ENCODE data around the gene RGS6. TPM values are rescaled to one million over a fixed set of nuclear protein-coding genes. Genes with fewer than 3 reads are reported as not detected.

RGS6 gene
- total and polyA plus RNA-seq, 4 experiments from 2014 or later, result 0.32 TPM; not detected in 3

DNA sequence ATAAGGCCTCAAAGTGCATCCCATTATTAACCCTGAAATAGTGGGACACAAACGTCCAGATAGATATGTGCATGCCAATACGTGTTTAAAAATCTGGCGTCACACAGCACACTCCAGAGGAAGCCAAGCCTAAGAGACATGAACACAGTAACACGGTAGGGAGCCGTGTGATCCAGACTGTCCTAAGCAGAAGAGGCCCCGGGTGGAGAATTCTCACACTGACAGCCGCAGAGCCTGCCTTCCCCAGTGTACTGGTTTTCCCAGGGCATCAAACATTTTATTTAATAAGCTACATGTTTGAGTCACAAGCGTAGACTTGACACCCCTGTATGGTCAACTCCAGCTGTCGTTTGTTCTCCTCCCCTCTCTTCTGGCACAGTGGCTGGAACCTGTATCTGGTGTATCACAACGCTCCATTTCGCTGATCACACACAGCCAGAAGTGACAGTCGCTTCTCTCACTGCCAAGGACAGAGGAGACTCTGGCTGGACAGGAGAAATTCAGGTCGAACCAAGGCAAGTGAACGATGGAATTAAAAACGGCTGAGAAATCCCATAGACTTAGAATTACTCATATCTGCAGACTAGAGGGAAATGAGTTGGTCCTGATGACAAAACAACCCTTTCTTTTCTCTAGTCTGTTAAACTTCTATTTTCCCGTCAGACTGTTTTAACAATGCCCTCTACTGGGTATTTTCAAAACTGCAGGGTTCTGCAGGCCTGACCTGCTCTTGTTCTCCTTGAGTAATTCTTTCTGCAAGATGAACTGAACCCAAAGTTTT lies 359.9 kb downstream of the RGS6 start:
- no peaks in the 10 kb centered on the region for H3K36me3 Mint-ChIP-seq
- H3K9me3 ChIP-seq (ENCODE audit: control insufficient read depth in 1 of 2, low read length in 2 of 2), result no peaks in the 10 kb centered on the region

DNA sequence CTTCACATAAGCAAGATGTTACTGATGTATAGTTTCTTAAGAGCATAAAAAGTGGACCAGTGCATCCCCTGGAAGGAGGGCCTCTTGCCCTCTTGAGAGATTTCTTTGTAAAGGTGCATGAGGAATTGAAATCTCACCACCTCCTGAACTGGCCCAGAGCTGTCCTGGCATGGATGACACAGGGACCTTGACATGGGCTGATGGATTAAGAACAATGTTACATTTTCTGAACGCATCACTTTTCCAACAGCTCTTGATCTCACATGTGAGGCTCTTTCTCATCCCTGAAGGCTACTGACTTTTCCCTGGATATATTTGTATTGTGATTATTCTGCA lies 360.4 kb downstream of the RGS6 start:
- CTCF ChIA-PET (ENCODE audit: partially characterized antibody), result interaction anchor here (0.5 to 1.3 kb wide), 2 partner anchors 19 to 1154 kb away, joined by 3 read pairs; no protein-coding TSS in a partner anchor
- no peaks in the 10 kb centered on the region for H3K4me1 Mint-ChIP-seq
- peaks cover 0 to 7% (median 1%) of the 10 kb centered on the region in 8 donors for H3K9me3 Mint-ChIP-seq
- POLR2A ChIA-PET (ENCODE audit: partially characterized antibody), result no interaction called here
- no peaks in the 10 kb centered on the region for H3K36me3 Mint-ChIP-seq
- Histone ChIP-seq H3K9me3 (ENCODE audit: control insufficient read depth in 1 of 2, low read length in 2 of 2) (no peaks in the 10 kb centered on the region), H3K27ac (ENCODE audit: low read depth, low read length) (no peak overlapping the region), H3K36me3 (ENCODE audit: insufficient read depth, low read length) (no peaks in the 10 kb centered on the region), H3K27me3 (ENCODE audit: insufficient read depth, low read length) (no peaks in the 10 kb centered on the region), H3K4me3 (ENCODE audit: low read length in 2 of 2) (no peak overlapping the region), H3K4me1 (ENCODE audit: insufficient read depth, low read length) (no peaks in the 10 kb centered on the region)
- no peak for DNase-seq
- intact Hi-C loops (cut with micrococcal nuclease), result no loop called here
- no peak overlapping the region for H3K4me3 Mint-ChIP-seq
- H3K27me3 Mint-ChIP-seq, result peaks cover 9 to 26% of the 10 kb centered on the region in 2 donors
- H3K27ac Mint-ChIP-seq, result no peak overlapping the region

More for the DNA sequence above, 359.9 kb downstream of the RGS6 start:
- Mint-ChIP-seq H3K4me3 (no peak overlapping the region), H3K4me1 (no peaks in the 10 kb centered on the region), H3K9me3 (peaks cover 0 to 7% (median 1%) of the 10 kb centered on the region in 8 donors), H3K27me3 (peaks cover 10 to 26% of the 10 kb centered on the region in 2 donors), H3K27ac (no peak overlapping the region)
- POLR2A ChIA-PET (ENCODE audit: partially characterized antibody), result no interaction called here
- Histone ChIP-seq H3K27ac (ENCODE audit: low read depth, low read length) (no peak overlapping the region), H3K27me3 (ENCODE audit: insufficient read depth, low read length) (no peaks in the 10 kb centered on the region), H3K4me3 (ENCODE audit: low read length in 2 of 2) (no peak overlapping the region), H3K4me1 (ENCODE audit: insufficient read depth, low read length) (no peaks in the 10 kb centered on the region), H3K36me3 (ENCODE audit: insufficient read depth, low read length) (no peaks in the 10 kb centered on the region)
- DNase-seq, result peak in 2 of 5 donors; percentile 3 to 7
- intact Hi-C loops (cut with micrococcal nuclease), result no loop called here
- CTCF ChIA-PET (ENCODE audit: partially characterized antibody), result interaction anchor here (0.5 to 1.3 kb wide), 2 partner anchors 20 to 1153 kb away, joined by 3 read pairs; no protein-coding TSS in a partner anchor

DNA sequence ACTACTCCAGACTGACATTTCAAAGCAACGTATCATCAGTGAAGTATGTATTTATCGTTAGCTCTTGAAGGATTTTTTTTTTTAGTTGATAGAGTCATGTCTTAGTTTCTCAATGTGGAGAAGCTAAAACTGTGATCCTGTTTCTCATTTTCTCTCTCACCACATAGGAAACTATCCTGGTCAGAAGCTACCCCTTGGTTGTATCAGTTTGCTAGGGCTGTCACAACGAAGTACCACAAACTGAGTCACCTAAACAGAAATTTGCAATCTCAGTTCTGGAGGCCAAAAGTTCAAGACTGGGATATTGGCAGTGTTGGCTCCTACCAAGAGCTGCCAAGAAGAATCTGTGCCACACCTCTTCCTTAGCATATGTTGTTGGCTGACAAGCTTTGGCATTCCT lies 369.1 kb downstream of the RGS6 start:
- Mint-ChIP-seq H3K27ac (no peak overlapping the region), H3K9me3 (peaks cover 3 to 25% (median 9%) of the 10 kb centered on the region in 8 donors), H3K36me3 (peaks cover 0 to 4% of the 10 kb centered on the region in 2 donors), H3K4me3 (no peak overlapping the region), H3K4me1 (no peaks in the 10 kb centered on the region), H3K27me3 (peaks cover 20 to 29% of the 10 kb centered on the region in 2 donors)
- Histone ChIP-seq H3K4me3 (ENCODE audit: low read length in 2 of 2) (no peak overlapping the region), H3K36me3 (ENCODE audit: insufficient read depth, low read length) (no peaks in the 10 kb centered on the region), H3K27ac (ENCODE audit: low read depth, low read length) (no peak overlapping the region), H3K27me3 (ENCODE audit: insufficient read depth, low read length) (no peaks in the 10 kb centered on the region), H3K9me3 (ENCODE audit: control insufficient read depth in 1 of 2, low read length in 2 of 2) (peaks cover 0 to 3% of the 10 kb centered on the region in 2 donors), H3K4me1 (ENCODE audit: insufficient read depth, low read length) (no peaks in the 10 kb centered on the region)
- intact Hi-C loops (cut with micrococcal nuclease), result no loop called here
- ChIA-PET CTCF (ENCODE audit: partially characterized antibody) (interaction anchor here (0.5 kb wide), 1 partner anchor 280 kb away, joined by 3 read pairs; no protein-coding TSS in a partner anchor), POLR2A (ENCODE audit: partially characterized antibody) (no interaction called here)
- no peak for DNase-seq

DNA sequence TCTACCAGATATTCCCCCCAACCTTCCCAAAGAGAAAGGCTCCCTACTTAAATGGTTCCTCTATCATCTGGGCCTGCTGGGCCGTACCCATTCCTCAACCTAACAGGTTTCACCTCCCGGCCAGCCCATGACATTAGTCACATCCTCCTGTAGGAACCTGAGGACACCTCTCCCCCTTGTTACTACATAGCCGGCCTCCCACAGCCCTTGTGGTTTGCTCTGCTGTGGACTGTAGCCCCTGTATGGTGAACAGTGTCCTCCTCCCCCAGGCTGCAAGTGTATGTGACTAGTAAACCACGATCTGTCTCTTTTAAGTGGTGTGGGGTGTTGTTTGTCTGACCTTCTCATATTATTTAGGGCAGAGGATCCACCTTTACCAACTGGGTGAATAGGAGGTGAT lies 371.7 kb downstream of the RGS6 start:
- H3K27me3 ChIP-seq (ENCODE audit: insufficient read depth, low read length), result no peaks in the 10 kb centered on the region
- no peak overlapping the region for H3K27ac ChIP-seq (ENCODE audit: low read depth, low read length)
- H3K9me3 ChIP-seq (ENCODE audit: control insufficient read depth in 1 of 2, low read length in 2 of 2), result peaks cover 0 to 3% of the 10 kb centered on the region in 2 donors
- no peaks in the 10 kb centered on the region for H3K4me1 ChIP-seq (ENCODE audit: insufficient read depth, low read length)
- H3K4me3 ChIP-seq (ENCODE audit: low read length in 2 of 2), result no peak overlapping the region
- Mint-ChIP-seq H3K36me3 (peaks cover 0 to 4% of the 10 kb centered on the region in 2 donors), H3K27ac (no peak overlapping the region), H3K4me3 (no peak overlapping the region), H3K4me1 (no peaks in the 10 kb centered on the region), H3K27me3 (peaks cover 20 to 31% of the 10 kb centered on the region in 2 donors), H3K9me3 (peaks cover 3 to 23% (median 10%) of the 10 kb centered on the region in 8 donors)
- no peak for DNase-seq
- CTCF ChIA-PET (ENCODE audit: partially characterized antibody), result no interaction called here
- POLR2A ChIA-PET (ENCODE audit: partially characterized antibody), result no interaction called here
- H3K36me3 ChIP-seq (ENCODE audit: insufficient read depth, low read length), result no peaks in the 10 kb centered on the region
- intact Hi-C loops (cut with micrococcal nuclease), result no loop called here

DNA sequence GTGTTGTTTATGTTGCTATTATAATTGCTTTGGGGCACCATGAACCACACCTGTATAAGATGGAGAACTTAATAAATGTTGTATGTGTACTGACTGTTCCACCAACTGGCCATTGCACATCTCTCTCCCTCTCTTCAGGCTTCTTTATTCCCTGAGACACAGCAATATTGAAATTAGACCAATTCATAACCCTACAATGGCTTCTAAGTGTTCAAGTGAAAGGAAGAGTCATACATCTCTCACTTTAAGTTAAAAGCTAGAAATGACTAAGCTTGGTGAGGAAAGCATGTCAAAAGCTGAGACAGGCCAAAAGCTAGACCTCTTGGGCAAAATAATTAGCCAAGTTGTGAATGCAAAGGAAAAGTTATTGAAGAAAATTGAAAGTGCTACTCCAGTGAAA lies 373.3 kb downstream of the RGS6 start:
- ChIA-PET CTCF (ENCODE audit: partially characterized antibody) (no interaction called here), POLR2A (ENCODE audit: partially characterized antibody) (no interaction called here)
- DNase-seq, result no peak
- Mint-ChIP-seq H3K27ac (no peak overlapping the region), H3K4me1 (no peaks in the 10 kb centered on the region), H3K36me3 (peaks cover 0 to 4% of the 10 kb centered on the region in 2 donors), H3K9me3 (peaks cover 3 to 23% (median 10%) of the 10 kb centered on the region in 8 donors), H3K27me3 (peaks cover 18 to 31% of the 10 kb centered on the region in 2 donors), H3K4me3 (no peak overlapping the region)
- H3K9me3 ChIP-seq (ENCODE audit: control insufficient read depth in 1 of 2, low read length in 2 of 2), result peaks cover 0 to 3% of the 10 kb centered on the region in 2 donors
- H3K27ac ChIP-seq (ENCODE audit: low read depth, low read length), result no peak overlapping the region
- no peak overlapping the region for H3K4me3 ChIP-seq (ENCODE audit: low read length in 2 of 2)
- no peaks in the 10 kb centered on the region for H3K4me1 ChIP-seq (ENCODE audit: insufficient read depth, low read length)
- no peaks in the 10 kb centered on the region for H3K27me3 ChIP-seq (ENCODE audit: insufficient read depth, low read length)
- intact Hi-C loops (cut with micrococcal nuclease), result no loop called here
- H3K36me3 ChIP-seq (ENCODE audit: insufficient read depth, low read length), result no peaks in the 10 kb centered on the region

DNA sequence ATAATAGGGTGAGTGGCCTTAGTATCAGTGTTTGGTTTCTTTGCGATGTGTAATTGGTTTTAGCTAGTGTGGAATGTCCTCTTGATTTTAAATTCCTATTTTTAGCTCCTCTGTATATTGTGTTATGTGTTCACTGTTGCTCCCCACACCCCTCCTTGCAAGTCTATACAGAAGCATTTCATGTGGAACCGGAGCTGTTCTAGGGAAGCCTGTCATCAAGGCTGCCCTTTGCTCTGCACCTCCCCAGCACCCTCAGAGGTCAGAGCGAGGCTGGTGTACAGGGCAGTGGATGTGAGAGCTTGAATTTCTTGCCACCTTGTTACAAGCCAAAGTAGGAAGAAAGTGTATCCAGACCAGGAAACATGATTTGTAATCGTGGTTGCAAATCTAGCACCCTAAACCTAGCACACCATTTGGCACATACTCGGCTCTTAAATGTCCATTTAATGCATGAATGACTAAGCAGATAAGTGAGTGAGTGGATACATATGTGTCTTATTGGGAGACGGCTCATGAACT lies 376.8 kb downstream of the RGS6 start:
- intact Hi-C loops (cut with micrococcal nuclease), result no loop called here
- DNase-seq, result no peak
- Histone ChIP-seq H3K4me3 (ENCODE audit: low read length in 2 of 2) (no peak overlapping the region), H3K27ac (ENCODE audit: low read depth, low read length) (no peak overlapping the region), H3K36me3 (ENCODE audit: insufficient read depth, low read length) (no peaks in the 10 kb centered on the region), H3K4me1 (ENCODE audit: insufficient read depth, low read length) (no peaks in the 10 kb centered on the region), H3K9me3 (ENCODE audit: control insufficient read depth in 1 of 2, low read length in 2 of 2) (peaks cover 0 to 3% of the 10 kb centered on the region in 2 donors), H3K27me3 (ENCODE audit: insufficient read depth, low read length) (no peaks in the 10 kb centered on the region)
- peaks cover 9 to 14% of the 10 kb centered on the region in 2 donors for H3K27me3 Mint-ChIP-seq
- ChIA-PET POLR2A (ENCODE audit: partially characterized antibody) (no interaction called here), CTCF (ENCODE audit: partially characterized antibody) (no interaction called here)
- H3K27ac Mint-ChIP-seq, result no peak overlapping the region
- no peak overlapping the region for H3K4me3 Mint-ChIP-seq
- H3K9me3 Mint-ChIP-seq, result peaks cover 3 to 16% (median 6%) of the 10 kb centered on the region in 8 donors
- H3K36me3 Mint-ChIP-seq, result no peaks in the 10 kb centered on the region
- H3K4me1 Mint-ChIP-seq, result no peaks in the 10 kb centered on the region

DNA sequence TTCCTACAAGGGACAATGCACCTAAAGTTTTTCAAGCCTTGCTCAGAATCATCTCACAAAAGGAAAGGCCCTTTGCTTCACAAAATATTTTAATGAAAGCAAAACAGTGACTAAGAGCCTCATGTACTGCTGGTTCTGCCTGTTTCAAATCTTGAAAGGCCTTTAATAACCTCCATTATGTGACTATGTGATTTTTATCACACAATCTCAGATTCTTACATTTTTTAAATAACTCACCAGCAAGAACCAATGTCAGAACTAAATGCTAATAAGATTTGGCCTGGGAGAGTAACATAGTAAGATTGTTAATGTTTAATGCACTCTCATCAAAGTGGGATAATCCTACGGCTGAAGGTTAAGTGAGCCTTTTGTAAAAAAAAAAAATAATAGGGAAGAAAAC lies 378.9 kb downstream of the RGS6 start:
- H3K4me3 Mint-ChIP-seq, result no peak overlapping the region
- no peaks in the 10 kb centered on the region for H3K36me3 ChIP-seq (ENCODE audit: insufficient read depth, low read length)
- no peaks in the 10 kb centered on the region for H3K4me1 ChIP-seq (ENCODE audit: insufficient read depth, low read length)
- no peak overlapping the region for H3K4me3 ChIP-seq (ENCODE audit: low read length in 2 of 2)
- no peaks in the 10 kb centered on the region for H3K36me3 Mint-ChIP-seq
- peaks cover 10 to 11% of the 10 kb centered on the region in 2 donors for H3K27me3 Mint-ChIP-seq
- POLR2A ChIA-PET (ENCODE audit: partially characterized antibody), result no interaction called here
- intact Hi-C loops (cut with micrococcal nuclease), result no loop called here
- no peaks in the 10 kb centered on the region for H3K4me1 Mint-ChIP-seq
- H3K27ac Mint-ChIP-seq, result no peak overlapping the region
- H3K9me3 Mint-ChIP-seq, result peaks cover under 1 to 14% (median 3%) of the 10 kb centered on the region in 8 donors
- CTCF ChIA-PET (ENCODE audit: partially characterized antibody), result no interaction called here
- peaks cover 3% of the 10 kb centered on the region for H3K27me3 ChIP-seq (ENCODE audit: insufficient read depth, low read length)
- H3K9me3 ChIP-seq (ENCODE audit: control insufficient read depth in 1 of 2, low read length in 2 of 2), result peaks cover 0 to 2% of the 10 kb centered on the region in 2 donors
- DNase-seq, result no peak
- H3K27ac ChIP-seq (ENCODE audit: low read depth, low read length), result no peak overlapping the region
